Measurements from ENCODE around the gene PA2G4.

Gene PA2G4

DNA sequence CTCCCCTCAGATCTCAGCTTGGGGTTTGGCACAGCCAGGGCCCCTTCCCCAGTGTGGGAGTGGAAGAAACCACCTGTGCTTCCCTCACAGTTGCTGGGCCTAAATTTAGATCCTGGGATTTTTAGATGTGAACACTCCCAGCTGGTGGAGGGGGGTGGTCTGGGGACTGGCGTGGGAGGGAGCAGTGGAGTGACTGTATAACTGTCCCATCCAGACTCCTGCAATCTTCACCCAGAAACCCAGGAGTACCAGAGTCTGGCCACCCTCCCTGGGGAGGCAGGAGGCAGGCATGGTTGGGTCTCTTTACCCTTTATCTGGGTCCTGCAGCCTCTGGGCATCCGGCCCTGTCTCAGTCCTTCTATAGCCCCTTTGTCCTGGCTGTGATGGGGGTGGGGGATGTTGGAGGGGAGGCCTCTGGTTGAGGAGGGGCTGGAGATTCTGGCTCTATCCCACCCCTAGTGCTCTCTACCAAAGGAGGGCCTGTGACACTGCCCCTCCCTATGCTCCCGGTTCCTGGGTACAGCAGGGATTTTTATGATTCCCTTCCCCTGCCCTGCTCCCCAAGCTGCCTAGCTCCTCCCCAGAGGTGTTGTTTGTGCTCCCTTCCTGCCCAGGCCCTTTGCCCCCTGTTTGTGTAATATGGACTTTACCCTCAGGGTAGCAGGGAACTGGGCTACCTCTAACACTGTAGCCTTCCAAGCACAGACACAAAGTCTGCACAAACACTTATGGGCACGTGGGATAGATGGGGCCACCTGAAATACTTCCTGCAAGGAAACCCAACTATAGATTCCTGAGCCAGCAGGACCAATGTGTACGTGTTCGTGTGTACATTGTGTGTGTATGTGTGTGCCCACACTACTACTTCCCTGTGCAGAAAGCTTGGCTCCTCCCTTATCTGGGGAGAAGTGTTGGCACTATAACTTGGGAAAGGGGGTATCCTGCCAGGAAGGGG lies 22.7 kb upstream of the PA2G4 start:
- peak overlapping the region; percentile 98 for H3K4me2 ChIP-seq (ENCODE audit: low read length)
- WGBS (ENCODE audit: extremely low coverage, insufficient coverage, insufficient read length) = no CpG with 5 or more reads among the region's 6 CpGs
- H3K27me3 ChIP-seq (ENCODE audit: insufficient read depth, low read length) = no peaks in the 10 kb centered on the region
- no peak overlapping the region for H3K9ac ChIP-seq (ENCODE audit: low read length)
- peak overlapping the region; percentile 73 for H3K18ac ChIP-seq (ENCODE audit: low read length)
- H3K79me2 ChIP-seq (ENCODE audit: control insufficient read depth, insufficient read depth, low read length, poor library complexity) = peaks cover 22% of the 10 kb centered on the region
- no peak overlapping the region for H3K23ac ChIP-seq (ENCODE audit: low read length)
- H2BK120ac ChIP-seq (ENCODE audit: insufficient read depth, low read length, poor library complexity) = peak overlapping the region; percentile 29
- peak overlapping the region; percentile 87 for H3K4ac ChIP-seq (ENCODE audit: low read depth, low read length)
- no peak overlapping the region for H4K8ac ChIP-seq (ENCODE audit: low read depth, low read length)
- no peak overlapping the region for H2AK5ac ChIP-seq (ENCODE audit: low read length)
- H3K36me3 ChIP-seq (ENCODE audit: control insufficient read depth in 1 of 2, insufficient read depth in 2 of 2, low read length in 2 of 2) = peaks cover 7 to 10% of the 10 kb centered on the region in 2 experiments
- no peak for DNase-seq
- H2BK5ac ChIP-seq (ENCODE audit: low read depth, low read length, poor library complexity) = no peak overlapping the region
- H3K4me3 ChIP-seq (ENCODE audit: low read depth, low read length) = no peak overlapping the region
- no peak overlapping the region for H2BK12ac ChIP-seq (ENCODE audit: low read length)
- no peaks in the 10 kb centered on the region for H3K9me3 ChIP-seq (ENCODE audit: insufficient read depth, low read depth, low read length)
- no peak overlapping the region for H2AFZ ChIP-seq (ENCODE audit: insufficient read depth, low read length, poor library complexity)
- no peak overlapping the region for H3K27ac ChIP-seq (ENCODE audit: low read depth, low read length)
- peak overlapping the region; percentile 28 for H4K91ac ChIP-seq (ENCODE audit: low read depth, low read length)
- H3K79me1 ChIP-seq (ENCODE audit: low read length) = peaks cover 17% of the 10 kb centered on the region
- peak overlapping the region; percentile 17 for H4K12ac ChIP-seq (ENCODE audit: low read depth, low read length)
- H3K4me1 ChIP-seq (ENCODE audit: control insufficient read depth in 1 of 2, insufficient read depth in 2 of 2, low read length in 2 of 2) = peaks cover 18 to 19% of the 10 kb centered on the region in 2 experiments
- peak overlapping the region; percentile 29 for H3K14ac ChIP-seq (ENCODE audit: low read length)

DNA sequence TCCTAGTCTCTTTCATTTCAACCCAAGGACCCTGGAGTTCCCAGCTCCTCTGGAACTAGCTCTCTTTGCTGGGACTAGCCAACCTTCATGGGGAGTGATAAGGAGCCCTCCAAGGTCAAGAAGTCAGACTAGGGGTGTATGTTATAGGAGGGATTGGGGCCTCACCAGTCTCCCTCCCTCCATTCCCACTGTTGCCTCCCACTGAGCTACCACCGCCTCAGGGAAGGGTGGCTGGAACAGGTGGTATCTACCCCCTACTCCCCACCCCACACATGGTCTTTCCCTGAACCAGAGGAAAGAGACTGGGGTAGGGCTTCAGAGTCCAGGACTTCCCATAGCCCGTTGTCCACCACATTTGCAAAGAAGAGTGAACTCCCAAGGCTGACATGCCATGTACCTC lies 22.0 kb upstream of the PA2G4 start:
- Histone ChIP-seq H3K4me3 (ENCODE audit: low read depth, low read length) (no peak overlapping the region), H4K12ac (ENCODE audit: low read depth, low read length) (no peak overlapping the region), H4K8ac (ENCODE audit: low read depth, low read length) (no peak overlapping the region), H4K91ac (ENCODE audit: low read depth, low read length) (no peak overlapping the region), H2BK12ac (ENCODE audit: low read length) (no peak overlapping the region), H2BK120ac (ENCODE audit: insufficient read depth, low read length, poor library complexity) (no peak overlapping the region), H3K27ac (ENCODE audit: low read depth, low read length) (no peak overlapping the region), H3K18ac (ENCODE audit: low read length) (no peak overlapping the region), H3K23ac (ENCODE audit: low read length) (no peak overlapping the region), H3K9me3 (ENCODE audit: insufficient read depth, low read depth, low read length) (no peaks in the 10 kb centered on the region), H3K4me2 (ENCODE audit: low read length) (no peak overlapping the region), H3K79me1 (ENCODE audit: low read length) (peaks cover 17% of the 10 kb centered on the region), H2AK5ac (ENCODE audit: low read length) (no peak overlapping the region), H3K27me3 (ENCODE audit: insufficient read depth, low read length) (no peaks in the 10 kb centered on the region), H2AFZ (ENCODE audit: insufficient read depth, low read length, poor library complexity) (no peak overlapping the region), H3K36me3 (ENCODE audit: control insufficient read depth in 1 of 2, insufficient read depth in 2 of 2, low read length in 2 of 2) (peaks cover 11 to 15% of the 10 kb centered on the region in 2 experiments), H3K9ac (ENCODE audit: low read length) (no peak overlapping the region), H3K79me2 (ENCODE audit: control insufficient read depth, insufficient read depth, low read length, poor library complexity) (peaks cover 22% of the 10 kb centered on the region), H3K4me1 (ENCODE audit: control insufficient read depth in 1 of 2, insufficient read depth in 2 of 2, low read length in 2 of 2) (peaks cover 20% of the 10 kb centered on the region in 2 experiments), H3K4ac (ENCODE audit: low read depth, low read length) (peak overlapping the region; percentile 42), H2BK5ac (ENCODE audit: low read depth, low read length, poor library complexity) (no peak overlapping the region), H3K14ac (ENCODE audit: low read length) (no peak overlapping the region)
- no peak for DNase-seq
- WGBS (ENCODE audit: extremely low coverage, insufficient coverage, insufficient read length) = no CpG with 5 or more reads among the region's 2 CpGs

DNA sequence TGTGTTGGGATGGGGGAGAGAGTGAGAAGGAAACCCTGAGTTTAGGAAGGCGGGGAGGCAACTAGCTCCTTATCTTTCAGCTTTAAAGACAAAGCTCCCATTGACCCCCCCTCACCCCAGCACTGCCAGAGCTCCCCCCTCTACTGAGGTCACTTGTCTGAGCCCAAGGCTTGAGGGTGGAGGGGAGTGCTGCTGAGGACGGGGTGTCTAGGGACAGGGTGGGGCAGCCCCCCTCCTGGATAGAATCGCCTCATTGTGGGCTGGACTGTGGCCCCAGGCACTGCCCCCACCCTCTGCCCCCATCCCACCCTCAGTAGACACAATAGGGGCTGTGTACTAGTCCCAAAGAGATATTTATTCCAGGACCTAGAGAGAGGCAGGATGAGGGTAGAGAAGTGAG lies 21.4 kb upstream of the PA2G4 start:
- WGBS (ENCODE audit: extremely low coverage, insufficient coverage, insufficient read length) = no CpG with 5 or more reads among the region's 3 CpGs
- no peak for DNase-seq
- H3K18ac ChIP-seq (ENCODE audit: low read length) = no peak overlapping the region

DNA sequence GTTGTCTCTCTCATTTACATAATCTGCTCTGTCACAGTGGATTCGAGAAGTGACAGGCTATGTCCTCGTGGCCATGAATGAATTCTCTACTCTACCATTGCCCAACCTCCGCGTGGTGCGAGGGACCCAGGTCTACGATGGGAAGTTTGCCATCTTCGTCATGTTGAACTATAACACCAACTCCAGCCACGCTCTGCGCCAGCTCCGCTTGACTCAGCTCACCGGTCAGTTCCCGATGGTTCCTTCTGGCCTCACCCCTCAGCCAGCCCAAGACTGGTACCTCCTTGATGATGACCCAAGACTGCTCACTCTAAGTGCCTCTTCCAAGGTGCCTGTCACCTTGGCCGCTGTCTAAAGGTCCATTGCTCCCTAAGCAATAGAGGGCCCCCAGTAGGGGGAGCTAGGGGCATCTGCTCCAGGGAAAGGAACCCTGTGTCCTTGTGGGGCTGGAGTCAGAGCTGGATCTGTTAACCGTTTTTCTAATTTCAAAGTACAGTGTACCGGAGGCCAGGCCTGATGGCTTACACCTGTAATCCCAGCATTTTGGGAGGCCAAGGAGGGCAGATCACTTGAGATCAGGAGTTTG lies 19.3 kb upstream of the PA2G4 start:
- whole genome bisulfite sequencing (ENCODE audit: extremely low coverage, insufficient coverage, insufficient read length) = no CpG with 5 or more reads among the region's 15 CpGs
- Histone ChIP-seq H3K27ac (ENCODE audit: low read depth, low read length) (no peak overlapping the region), H3K4ac (ENCODE audit: low read depth, low read length) (no peak overlapping the region), H3K79me2 (ENCODE audit: control insufficient read depth, insufficient read depth, low read length, poor library complexity) (peaks cover 15% of the 10 kb centered on the region), H3K4me2 (ENCODE audit: low read length) (no peak overlapping the region), H3K18ac (ENCODE audit: low read length) (no peak overlapping the region), H2BK120ac (ENCODE audit: insufficient read depth, low read length, poor library complexity) (no peak overlapping the region), H2BK5ac (ENCODE audit: low read depth, low read length, poor library complexity) (no peak overlapping the region), H4K8ac (ENCODE audit: low read depth, low read length) (no peak overlapping the region), H4K12ac (ENCODE audit: low read depth, low read length) (no peak overlapping the region), H2AK5ac (ENCODE audit: low read length) (no peak overlapping the region), H2BK12ac (ENCODE audit: low read length) (no peak overlapping the region), H3K4me1 (ENCODE audit: control insufficient read depth in 1 of 2, insufficient read depth in 2 of 2, low read length in 2 of 2) (peaks cover 20% of the 10 kb centered on the region in 2 experiments), H3K36me3 (ENCODE audit: control insufficient read depth in 1 of 2, insufficient read depth in 2 of 2, low read length in 2 of 2) (peaks cover 29 to 32% of the 10 kb centered on the region in 2 experiments), H3K27me3 (ENCODE audit: insufficient read depth, low read length) (no peaks in the 10 kb centered on the region), H3K14ac (ENCODE audit: low read length) (no peak overlapping the region), H3K9me3 (ENCODE audit: insufficient read depth, low read depth, low read length) (no peaks in the 10 kb centered on the region), H2AFZ (ENCODE audit: insufficient read depth, low read length, poor library complexity) (no peak overlapping the region), H3K9ac (ENCODE audit: low read length) (no peak overlapping the region), H3K79me1 (ENCODE audit: low read length) (peaks cover 9% of the 10 kb centered on the region), H4K91ac (ENCODE audit: low read depth, low read length) (no peak overlapping the region), H3K23ac (ENCODE audit: low read length) (no peak overlapping the region), H3K4me3 (ENCODE audit: low read depth, low read length) (no peak overlapping the region)
- DNase-seq = peak in 1 of 2 donors; percentile 46

More for the DNA sequence above, 21.4 kb upstream of the PA2G4 start:
- peaks cover 22% of the 10 kb centered on the region for H3K79me2 ChIP-seq (ENCODE audit: control insufficient read depth, insufficient read depth, low read length, poor library complexity)
- H3K9ac ChIP-seq (ENCODE audit: low read length) = no peak overlapping the region
- no peak overlapping the region for H3K23ac ChIP-seq (ENCODE audit: low read length)
- peaks cover 17 to 21% of the 10 kb centered on the region in 2 experiments for H3K36me3 ChIP-seq (ENCODE audit: control insufficient read depth in 1 of 2, insufficient read depth in 2 of 2, low read length in 2 of 2)
- no peak overlapping the region for H2BK5ac ChIP-seq (ENCODE audit: low read depth, low read length, poor library complexity)
- H3K4me2 ChIP-seq (ENCODE audit: low read length) = no peak overlapping the region
- no peak overlapping the region for H2BK120ac ChIP-seq (ENCODE audit: insufficient read depth, low read length, poor library complexity)
- no peaks in the 10 kb centered on the region for H3K9me3 ChIP-seq (ENCODE audit: insufficient read depth, low read depth, low read length)
- H2BK12ac ChIP-seq (ENCODE audit: low read length) = no peak overlapping the region
- H4K91ac ChIP-seq (ENCODE audit: low read depth, low read length) = no peak overlapping the region
- no peak overlapping the region for H4K12ac ChIP-seq (ENCODE audit: low read depth, low read length)
- no peak overlapping the region for H3K14ac ChIP-seq (ENCODE audit: low read length)
- H3K27ac ChIP-seq (ENCODE audit: low read depth, low read length) = no peak overlapping the region
- no peak overlapping the region for H2AFZ ChIP-seq (ENCODE audit: insufficient read depth, low read length, poor library complexity)
- H3K79me1 ChIP-seq (ENCODE audit: low read length) = peaks cover 17% of the 10 kb centered on the region
- H3K27me3 ChIP-seq (ENCODE audit: insufficient read depth, low read length) = no peaks in the 10 kb centered on the region
- no peak overlapping the region for H4K8ac ChIP-seq (ENCODE audit: low read depth, low read length)
- H2AK5ac ChIP-seq (ENCODE audit: low read length) = no peak overlapping the region
- H3K4me3 ChIP-seq (ENCODE audit: low read depth, low read length) = no peak overlapping the region
- peaks cover 20% of the 10 kb centered on the region in 2 experiments for H3K4me1 ChIP-seq (ENCODE audit: control insufficient read depth in 1 of 2, insufficient read depth in 2 of 2, low read length in 2 of 2)
- no peak overlapping the region for H3K4ac ChIP-seq (ENCODE audit: low read depth, low read length)

All from trophoblast cell (in vitro differentiated cells and primary cell).